ENCODE measurements around the gene SGK1. TPM values are rescaled to one million over a fixed set of nuclear protein-coding genes. Genes with fewer than 3 reads are reported as not detected.

Gene SGK1
- 100 to 1,000 TPM; 154 to 208 TPM for total RNA-seq
- polyA plus RNA-seq (ENCODE audit: insufficient read depth, low read depth, low replicate concordance), result 91.3 TPM
- long read RNA-seq, donor 1, partial matches to known transcripts, result 0 of 7 reads
- long read RNA-seq, donor 1, other reads (novel, unspliced or antisense), result 0 of 7 reads
- long read RNA-seq, donor 2, partial matches to known transcripts, result 0 of 7 reads
- long read RNA-seq, donor 2, other reads (novel, unspliced or antisense), result 0 of 7 reads

DNA sequence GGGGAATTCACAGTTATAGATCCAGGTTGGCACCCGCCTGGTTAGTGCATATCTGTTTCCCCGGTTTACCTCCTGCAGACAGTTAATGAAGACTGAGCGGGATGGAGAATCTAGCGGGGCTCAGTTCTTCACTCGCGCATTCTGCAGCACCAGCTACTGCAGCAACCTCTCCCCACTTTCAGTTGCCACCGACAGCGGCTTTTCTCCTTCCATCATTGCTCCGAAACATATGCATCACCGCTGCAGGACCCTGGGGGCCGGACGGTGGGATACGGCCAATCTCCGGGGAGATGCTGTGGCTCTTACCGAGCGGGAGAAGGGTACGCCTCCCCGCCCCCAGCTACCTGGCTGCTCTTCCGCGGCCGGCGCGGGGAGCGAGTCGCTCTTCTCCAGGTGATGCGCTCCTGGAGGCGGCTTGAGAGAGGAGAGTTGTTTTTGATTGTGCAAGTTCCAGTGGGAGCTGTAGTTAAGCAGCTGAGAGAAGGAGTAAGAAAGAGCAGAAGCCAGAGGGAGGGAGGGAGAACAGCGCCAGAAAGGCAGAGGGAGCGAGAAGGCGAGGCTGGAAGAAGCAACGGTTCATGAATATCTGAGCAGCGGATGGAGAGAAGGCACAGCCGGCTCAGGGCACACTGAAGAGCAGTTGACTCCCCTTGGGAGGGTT, at the start of gene SGK1:
TSS of gene SGK1 (minus strand) at position 642 of the 661 bp plus-strand sequence. CDS start 652 bp downstream, outside the sequence.
- 0 to 2% methylated on average over 29 to 33 of the region's 33 CpGs for WGBS, 2 donors
- TF ChIP-seq, protein P1, sequence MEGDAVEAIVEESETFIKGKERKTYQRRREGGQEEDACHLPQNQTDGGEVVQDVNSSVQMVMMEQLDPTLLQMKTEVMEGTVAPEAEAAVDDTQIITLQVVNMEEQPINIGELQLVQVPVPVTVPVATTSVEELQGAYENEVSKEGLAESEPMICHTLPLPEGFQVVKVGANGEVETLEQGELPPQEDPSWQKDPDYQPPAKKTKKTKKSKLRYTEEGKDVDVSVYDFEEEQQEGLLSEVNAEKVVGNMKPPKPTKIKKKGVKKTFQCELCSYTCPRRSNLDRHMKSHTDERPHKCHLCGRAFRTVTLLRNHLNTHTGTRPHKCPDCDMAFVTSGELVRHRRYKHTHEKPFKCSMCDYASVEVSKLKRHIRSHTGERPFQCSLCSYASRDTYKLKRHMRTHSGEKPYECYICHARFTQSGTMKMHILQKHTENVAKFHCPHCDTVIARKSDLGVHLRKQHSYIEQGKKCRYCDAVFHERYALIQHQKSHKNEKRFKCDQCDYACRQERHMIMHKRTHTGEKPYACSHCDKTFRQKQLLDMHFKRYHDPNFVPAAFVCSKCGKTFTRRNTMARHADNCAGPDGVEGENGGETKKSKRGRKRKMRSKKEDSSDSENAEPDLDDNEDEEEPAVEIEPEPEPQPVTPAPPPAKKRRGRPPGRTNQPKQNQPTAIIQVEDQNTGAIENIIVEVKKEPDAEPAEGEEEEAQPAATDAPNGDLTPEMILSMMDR (IDR thresholded peaks at IDR 0.05), result no peak
- no peak for TF ChIP-seq POLR2A (IDR thresholded peaks at IDR 0.05)
- intact Hi-C loops (cut with DNase I; ENCODE audit: low total_unique reads), result no loop called here
- Histone ChIP-seq H3K4me3 (peak within 1 kb of the TSS; percentile 35 to 69), H3K27ac (peak within 1 kb of the TSS; percentile 43 to 74), H3K9me3 (no peaks in the 10 kb centered on the region), H3K27me3 (no peaks in the 10 kb centered on the region), H3K36me3 (ENCODE audit: low read depth, missing control alignments) (no peaks in the 10 kb centered on the region), H3K4me1 (peaks cover 4% of the 10 kb centered on the region)
- peak; percentile 72 for DNase-seq

GRCh38 chr6:134363323-134364039, 45.6 kb upstream of the SGK1 start:
- no peak for DNase-seq
- 77 to 84% methylated on average over 2 of the region's 2 CpGs for WGBS, 2 donors
- no peak overlapping the region for H3K27ac ChIP-seq

DNA sequence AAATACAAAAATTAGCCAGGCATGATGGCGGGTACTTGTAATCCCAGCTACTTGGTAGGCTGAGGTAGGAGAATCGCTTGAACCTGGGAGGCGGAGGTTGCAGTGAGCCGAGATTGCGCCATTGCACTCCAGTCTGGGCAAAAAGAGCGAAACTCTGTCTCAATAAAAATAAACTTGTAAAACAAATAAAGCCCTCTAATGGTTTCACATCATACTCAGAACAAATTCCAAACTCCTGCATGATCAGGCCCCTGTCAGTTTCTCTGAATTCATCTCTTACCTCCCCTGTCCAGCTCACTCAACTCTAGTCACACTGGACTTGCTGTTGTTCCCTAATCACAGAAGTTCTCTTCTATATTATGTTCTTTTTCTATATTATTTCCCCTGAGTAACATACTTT, 43.1 kb upstream of the SGK1 start:
- no peaks in the 10 kb centered on the region for H3K4me1 ChIP-seq

More at GRCh38 chr6:134363323-134364039, 45.6 kb upstream of the SGK1 start:
- Histone ChIP-seq H3K36me3 (ENCODE audit: low read depth, missing control alignments) (no peaks in the 10 kb centered on the region), H3K4me3 (no peak overlapping the region), H3K9me3 (no peaks in the 10 kb centered on the region), H3K4me1 (no peaks in the 10 kb centered on the region), H3K27me3 (no peaks in the 10 kb centered on the region)
- intact Hi-C loops (cut with DNase I; ENCODE audit: low total_unique reads), result no loop called here
- TF ChIP-seq, protein P1 (IDR thresholded peaks at IDR 0.05), result no peak
- TF ChIP-seq POLR2A (IDR thresholded peaks at IDR 0.05), result no peak

DNA sequence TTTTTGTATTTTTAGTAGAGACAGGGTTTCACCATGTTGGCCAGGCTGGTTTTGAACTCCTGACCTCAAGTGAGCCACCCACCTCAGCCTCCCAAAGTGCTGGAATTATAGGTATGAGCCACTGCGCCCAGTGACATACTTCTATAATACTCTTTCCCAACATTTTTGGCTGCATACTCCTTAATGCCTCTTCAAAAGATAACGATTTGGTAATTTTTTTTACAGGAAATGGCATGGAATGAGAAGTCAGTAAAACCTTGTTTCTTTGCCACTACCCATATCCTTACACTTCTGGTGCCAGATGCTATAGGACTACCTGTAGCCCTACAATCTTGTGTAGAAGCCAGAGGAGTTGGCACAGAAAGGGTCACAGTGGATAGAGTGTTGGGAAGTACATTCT, 41.4 kb upstream of the SGK1 start:
- TF ChIP-seq, protein P1 (IDR thresholded peaks at IDR 0.05), result no peak
- no peak for TF ChIP-seq POLR2A (IDR thresholded peaks at IDR 0.05)
- H3K4me3 ChIP-seq, result no peak overlapping the region
- no peak for DNase-seq
- WGBS, 2 donors, result 75 to 89% methylated on average over 2 of the region's 2 CpGs
- no peak overlapping the region for H3K27ac ChIP-seq
- H3K36me3 ChIP-seq (ENCODE audit: low read depth, missing control alignments), result no peaks in the 10 kb centered on the region
- no peaks in the 10 kb centered on the region for H3K4me1 ChIP-seq
- intact Hi-C loops (cut with DNase I; ENCODE audit: low total_unique reads), result no loop called here
- no peaks in the 10 kb centered on the region for H3K9me3 ChIP-seq
- no peaks in the 10 kb centered on the region for H3K27me3 ChIP-seq

More for the DNA sequence above, 43.1 kb upstream of the SGK1 start:
- intact Hi-C loops (cut with DNase I; ENCODE audit: low total_unique reads), result no loop called here
- Histone ChIP-seq H3K27ac (no peak overlapping the region), H3K36me3 (ENCODE audit: low read depth, missing control alignments) (no peaks in the 10 kb centered on the region), H3K4me3 (no peak overlapping the region), H3K27me3 (no peaks in the 10 kb centered on the region), H3K9me3 (no peaks in the 10 kb centered on the region)
- TF ChIP-seq, protein P1 (IDR thresholded peaks at IDR 0.05), result no peak
- DNase-seq, result no peak
- WGBS, 2 donors, result 95 to 98% methylated on average over 6 of the region's 6 CpGs

All from testis (tissue), 5 donors.